Measurements from ENCODE around the gene CDK15.
"Not testable (repeated sequence)": the region's sequence is repeated elsewhere in the genome, so short reads cannot be mapped to it uniquely, and the experiment has no call there.

Gene CDK15

DNA sequence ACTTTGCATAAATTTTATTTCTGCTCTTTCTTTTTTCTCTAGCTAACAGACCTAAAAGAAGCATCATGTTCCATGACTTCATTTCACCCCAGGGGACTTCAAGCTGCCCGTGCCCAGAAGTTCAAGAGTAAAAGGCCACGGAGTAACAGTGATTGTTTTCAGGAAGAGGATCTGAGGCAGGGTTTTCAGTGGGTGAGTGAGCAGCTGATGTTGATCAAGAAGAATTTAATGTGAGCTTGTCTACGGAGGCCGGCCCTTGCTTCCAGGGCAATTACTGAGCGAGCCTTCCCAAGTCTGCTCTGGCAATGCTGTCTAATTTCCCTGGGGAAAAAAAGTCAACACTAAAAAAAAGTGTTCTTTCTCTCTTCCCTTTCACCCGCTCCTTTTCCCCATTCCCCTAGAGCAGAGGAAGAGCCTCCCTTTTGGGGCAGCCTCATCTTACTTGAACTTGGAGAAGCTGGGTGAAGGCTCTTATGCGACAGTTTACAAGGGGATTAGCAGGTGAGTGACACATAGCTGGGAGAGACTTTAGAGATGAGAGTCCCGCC, 1.2 kb downstream of the CDK15 start:
- H3K4me3 ChIP-seq (ENCODE audit: low read depth, low read length) = no peak overlapping the region
- DNase-seq (ENCODE audit: low read depth) = no peak
- in situ Hi-C loops (cut with HindIII; ENCODE audit: low sequenced_read_pairs) = no loop called here
- TF ChIP-seq, protein P1, sequence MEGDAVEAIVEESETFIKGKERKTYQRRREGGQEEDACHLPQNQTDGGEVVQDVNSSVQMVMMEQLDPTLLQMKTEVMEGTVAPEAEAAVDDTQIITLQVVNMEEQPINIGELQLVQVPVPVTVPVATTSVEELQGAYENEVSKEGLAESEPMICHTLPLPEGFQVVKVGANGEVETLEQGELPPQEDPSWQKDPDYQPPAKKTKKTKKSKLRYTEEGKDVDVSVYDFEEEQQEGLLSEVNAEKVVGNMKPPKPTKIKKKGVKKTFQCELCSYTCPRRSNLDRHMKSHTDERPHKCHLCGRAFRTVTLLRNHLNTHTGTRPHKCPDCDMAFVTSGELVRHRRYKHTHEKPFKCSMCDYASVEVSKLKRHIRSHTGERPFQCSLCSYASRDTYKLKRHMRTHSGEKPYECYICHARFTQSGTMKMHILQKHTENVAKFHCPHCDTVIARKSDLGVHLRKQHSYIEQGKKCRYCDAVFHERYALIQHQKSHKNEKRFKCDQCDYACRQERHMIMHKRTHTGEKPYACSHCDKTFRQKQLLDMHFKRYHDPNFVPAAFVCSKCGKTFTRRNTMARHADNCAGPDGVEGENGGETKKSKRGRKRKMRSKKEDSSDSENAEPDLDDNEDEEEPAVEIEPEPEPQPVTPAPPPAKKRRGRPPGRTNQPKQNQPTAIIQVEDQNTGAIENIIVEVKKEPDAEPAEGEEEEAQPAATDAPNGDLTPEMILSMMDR (IDR thresholded peaks at IDR 0.05; ENCODE audit: low read depth, low read length, missing control alignments) = no peak

DNA sequence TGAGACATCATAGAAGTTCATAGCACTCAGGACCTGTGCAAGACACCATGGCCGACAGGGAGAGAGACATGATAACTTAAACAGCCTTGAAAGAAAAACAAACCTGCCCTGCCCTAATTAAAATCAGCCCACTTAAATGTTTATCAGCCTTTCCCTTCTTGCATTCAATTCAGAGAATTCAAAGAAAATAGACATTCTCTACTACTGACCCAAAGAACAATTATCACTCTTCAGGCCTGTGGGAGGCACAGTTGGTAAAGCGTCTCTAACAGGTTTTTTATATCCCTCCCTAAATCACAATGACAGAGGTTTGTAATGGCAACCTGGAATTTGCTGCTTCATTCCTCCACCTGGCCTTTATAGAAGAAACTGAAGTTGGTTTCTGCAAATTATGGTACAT, 1.7 kb downstream of the CDK15 start:
- TF ChIP-seq, protein P1 (IDR thresholded peaks at IDR 0.05; ENCODE audit: low read depth, low read length, missing control alignments) = no peak
- no peak overlapping the region for H3K4me3 ChIP-seq (ENCODE audit: low read depth, low read length)
- DNase-seq (ENCODE audit: low read depth) = no peak
- in situ Hi-C loops (cut with HindIII; ENCODE audit: low sequenced_read_pairs) = no loop called here

DNA sequence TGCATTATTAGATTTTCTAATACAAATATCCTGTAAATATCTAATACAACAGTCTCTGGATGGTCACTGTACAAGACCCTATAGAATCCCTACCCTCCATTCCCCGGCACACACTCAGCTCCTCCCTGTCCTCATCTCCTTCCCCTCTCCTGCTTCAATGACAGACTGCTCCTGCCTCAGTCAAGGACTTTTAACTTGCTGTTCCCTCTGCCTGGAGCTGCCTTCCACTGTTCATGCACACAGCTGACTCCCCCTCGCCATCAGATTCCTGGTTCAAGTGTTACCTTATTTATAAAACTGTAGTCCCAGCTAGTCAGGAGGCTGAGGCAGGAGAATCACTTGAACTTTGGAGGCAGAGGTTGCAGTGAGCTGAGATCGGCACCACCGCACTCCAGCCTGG, 3.3 kb downstream of the CDK15 start:
- in situ Hi-C loops (cut with HindIII; ENCODE audit: low sequenced_read_pairs) = no loop called here

DNA sequence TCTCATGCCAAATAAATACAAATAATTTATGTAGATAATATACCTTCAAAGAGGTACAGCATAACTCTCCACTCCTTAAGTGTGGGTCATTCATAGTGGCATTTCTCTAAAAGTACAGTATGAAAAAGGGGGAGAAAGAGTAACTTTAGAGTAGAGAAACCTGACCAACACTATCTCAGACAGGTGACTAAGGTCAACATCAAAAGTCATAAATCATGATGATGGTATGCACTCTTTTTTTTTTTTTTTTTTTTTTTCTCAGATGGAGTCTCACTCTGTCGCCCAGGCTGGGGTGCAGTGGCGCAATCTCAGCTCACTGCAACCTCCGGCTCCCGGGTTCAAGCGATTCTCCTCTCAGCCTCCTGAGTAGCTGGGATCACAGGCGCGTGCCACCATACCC, 4.3 kb downstream of the CDK15 start:
- H3K4me3 ChIP-seq (ENCODE audit: low read depth, low read length); DNase-seq (ENCODE audit: low read depth); in situ Hi-C loops (cut with HindIII; ENCODE audit: low sequenced_read_pairs): not testable (repeated sequence)

More for the DNA sequence above, 3.3 kb downstream of the CDK15 start:
- DNase-seq (ENCODE audit: low read depth) = no peak
- TF ChIP-seq, protein P1 (IDR thresholded peaks at IDR 0.05; ENCODE audit: low read depth, low read length, missing control alignments) = no peak
- no peak overlapping the region for H3K4me3 ChIP-seq (ENCODE audit: low read depth, low read length)

DNA sequence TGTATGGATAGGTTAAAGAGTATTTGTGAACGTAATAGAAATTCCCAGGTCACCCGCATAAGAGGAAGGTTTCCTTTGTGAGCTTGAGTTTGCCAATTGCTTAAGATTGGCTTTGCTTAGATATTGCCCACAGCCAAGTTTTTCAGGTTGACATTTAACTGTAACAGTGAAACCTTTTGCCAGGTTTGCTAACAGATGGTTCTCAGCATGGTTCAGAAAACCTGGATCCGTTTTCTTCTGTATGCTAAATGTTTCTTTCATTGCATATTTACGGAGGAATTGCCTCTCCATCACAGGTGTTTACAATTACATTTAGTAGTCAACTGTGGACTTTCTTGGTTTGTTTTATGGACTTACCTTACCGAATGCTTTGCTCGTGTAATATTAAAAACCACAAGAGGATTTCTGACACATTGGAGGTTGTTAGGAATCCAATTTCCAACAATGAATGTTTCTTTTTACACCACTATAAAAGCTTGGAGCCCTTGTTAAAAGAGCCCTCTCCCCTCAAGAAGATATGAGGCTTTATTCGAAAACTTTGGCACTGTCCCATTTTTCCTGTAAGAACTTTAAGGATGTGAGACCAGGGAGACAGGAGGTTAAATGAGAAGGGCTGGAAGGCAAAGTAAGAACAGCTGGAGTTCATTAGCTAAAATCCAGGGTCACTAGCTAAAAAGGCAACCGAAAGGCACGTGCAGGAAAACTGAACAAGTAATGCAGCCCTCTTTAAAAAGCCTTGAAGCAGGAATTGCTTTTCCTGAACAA, 7.8 kb downstream of the CDK15 start:
- TF ChIP-seq, protein P1 (IDR thresholded peaks at IDR 0.05; ENCODE audit: low read depth, low read length, missing control alignments) = no peak
- in situ Hi-C loops (cut with HindIII; ENCODE audit: low sequenced_read_pairs) = no loop called here

DNA sequence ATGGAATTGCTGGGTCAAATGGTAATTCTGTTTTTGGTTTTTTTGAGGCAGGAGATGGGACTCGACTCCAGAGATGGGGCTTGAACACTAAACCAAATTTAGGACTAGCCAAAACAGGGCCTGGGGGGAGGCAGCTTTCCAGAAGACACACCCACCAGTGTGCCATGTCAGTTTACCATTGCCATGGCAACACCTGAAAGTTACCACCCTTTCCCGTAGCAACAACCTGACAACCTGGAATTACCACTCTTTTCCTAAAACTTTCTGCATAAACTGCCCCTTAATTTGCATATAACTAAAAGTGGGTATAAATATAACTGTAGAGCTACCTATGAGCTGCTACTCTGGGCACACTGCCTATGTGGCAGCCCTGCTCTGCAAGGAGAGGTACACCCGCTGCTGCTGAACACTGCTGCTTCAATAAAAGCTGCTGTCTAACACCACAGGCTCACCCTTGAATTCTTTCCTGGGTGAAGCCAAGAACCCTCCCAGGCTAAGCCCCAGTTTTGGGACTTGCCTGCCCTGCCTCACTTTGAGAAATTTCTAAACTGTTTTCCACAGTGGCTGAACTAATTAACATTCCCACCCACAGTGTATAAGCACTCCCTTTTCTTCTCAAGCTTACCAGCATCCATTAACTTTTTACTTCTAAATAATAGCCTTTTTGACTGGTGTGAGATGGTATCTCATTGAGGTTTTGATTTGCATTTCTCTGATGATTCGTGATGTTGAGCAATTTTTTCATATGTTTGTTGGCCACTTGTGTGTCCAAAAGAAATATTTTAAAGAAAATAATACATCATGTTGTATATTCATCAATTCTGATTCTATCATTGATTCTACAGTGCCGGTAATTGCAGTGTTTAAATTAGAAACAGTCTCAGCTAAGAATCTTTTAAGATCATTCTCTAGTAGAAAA, 10.6 kb downstream of the CDK15 start:
- H3K4me3 ChIP-seq (ENCODE audit: low read depth, low read length) = no peak overlapping the region
- in situ Hi-C loops (cut with HindIII; ENCODE audit: low sequenced_read_pairs) = no loop called here
- no peak for DNase-seq (ENCODE audit: low read depth)
- TF ChIP-seq, protein P1 (IDR thresholded peaks at IDR 0.05; ENCODE audit: low read depth, low read length, missing control alignments) = no peak

More for the DNA sequence above, 7.8 kb downstream of the CDK15 start:
- no peak for DNase-seq (ENCODE audit: low read depth)
- H3K4me3 ChIP-seq (ENCODE audit: low read depth, low read length) = no peak overlapping the region

Measured in astrocyte of the cerebellum (primary cell).